Ovary (tissue), 9 donors: ENCODE results near the gene ZDHHC1. TPM values are rescaled to one million over a fixed set of nuclear protein-coding genes. Genes with fewer than 3 reads are reported as not detected.
A peak's percentile ranks its signal among the peaks of the same experiment; 100 is the strongest.

Source experiments
- DNase-seq, 5 donors: peaks; one replicate each; pipeline ENCODE4 v3.0.0-alpha.2; 2019 to 2020
- H3K27ac ChIP-seq, 2 donors: fragments of 200-600 bp; one replicate each; pipeline versions ENCODE4 v1.5.1 to v1.8.0; 2019 to 2022
- H3K27me3 ChIP-seq: fragments of 200-600 bp; one replicate; pipeline ENCODE4 v1.8.0; 2022
- H3K36me3 ChIP-seq: fragments of 200-600 bp; sonication (generic); one replicate; pipeline ENCODE4 v1.5.1; 2019
- H3K4me1 ChIP-seq: one replicate; pipeline ENCODE4 v1.8.1; 2013; ENCODE audit warnings: mild to moderate bottlenecking, moderate library complexity; ENCODE audit not compliant: insufficient read depth
- H3K4me3 ChIP-seq: fragments of 200-600 bp; sonication (generic); one replicate; pipeline ENCODE4 v1.5.1; 2017
- H3K9me3 ChIP-seq, 2 donors: fragments of 200-600 bp in 1 of 2; sonication (generic) in 1 of 2; one replicate each; pipeline versions ENCODE4 v1.5.1 to v1.8.1; 2013 to 2019; ENCODE audit warnings: mild to moderate bottlenecking in 1 of 2, moderate library complexity in 1 of 2
- EP300 ChIP-seq: sonication (generic); formaldehyde crosslinking; IDR thresholded peaks from one replicate; pipeline ENCODE4 v1.6.1; 2017; ENCODE audit warnings: antibody characterized with exemption
- POLR2A ChIP-seq: fragments of 450-650 bp; IDR thresholded peaks from one replicate; pipeline ENCODE4 v1.6.1; 2017; ENCODE audit warnings: antibody characterized with exemption, mild to moderate bottlenecking, moderate library complexity
- WGBS, 3 donors: extraction: QIAGEN DNeasy Blood & Tissue Kit in 1 of 3; methylation state at CpG; one replicate each; pipeline versions ENCODE4 v1.1.5 to v1.1.7; 2013 to 2017; 5-methylcytosine and 5-hydroxymethylcytosine counted together
- intact Hi-C, 4 donors: fragments of 100-400 bp; cut with DNase I; formaldehyde crosslinking; loops; one replicate each; pipeline versions ENCODE4 v1.11.0 to v1.15.1; 2022 to 2023
- polyA plus RNA-seq, 2 donors: library from polyadenylated mRNA; stranded (reverse); fragments of 200-250 nt in 1 of 2; fragments of 350-450 nt in 1 of 2; fragmentation: Illumina TruSeq in 1 of 2; extraction: RNeasy Lipid Tissue Mini Kit (QIAGEN cat#74804) in 1 of 2; gene quantifications; one replicate each; pipeline ENCODE4 v1.2.3, GENCODE V29; 2013 to 2014
- total RNA-seq, 7 donors: library from RNA; depleted of rRNA in 2 of 7; stranded (reverse); fragments of >200 nt in 2 of 7; fragmentation: NEBNext Ultra II Directional in 3 of 7; extraction: Animal tissue kit (Norgen Biotek cat#: 25700) in 3 of 7; gene quantifications; one replicate each; pipeline versions ENCODE4 v1.1.0 to v1.2.4, GENCODE V29; 2016 to 2023
- TF ChIP-seq, protein P1 (sequence below), 3 donors: fragments of 450-650 bp in 2 of 3; fragments of 200-600 bp in 1 of 3; IDR thresholded peaks; one replicate each; pipeline versions ENCODE4 v1.5.1 to v1.8.0; 2016 to 2022; ENCODE audit warnings: antibody characterized with exemption in 3 of 3, mild to moderate bottlenecking in 1 of 3
- donor health status: DM: no; HTN: no; CAD: no; lungs with moderate emphysema.
- donor health status: DM: no; HTN: no; CAD: no.
- donor health status: Bipolar disorder and iron deficiency.
- donor health status: DM: yes; HTN: yes; CAD: no.
- donor health status: DM: no; HTN: no; CAD: no.
- donor health status: DM: yes; HTN: yes; CAD: no.

The ZDHHC1 gene
- total and polyA plus RNA-seq, 9 donors = 1.4 to 45.5 (median 21.9) TPM

GRCh38 chr16:67437513-67437912, 21.2 kb upstream of the ZDHHC1 start:
- no peak for DNase-seq
- H3K27me3 ChIP-seq = no peaks in the 10 kb centered on the region
- H3K4me1 ChIP-seq = peaks cover 9% of the 10 kb centered on the region
- no peaks in the 10 kb centered on the region for H3K36me3 ChIP-seq
- no peak overlapping the region for H3K4me3 ChIP-seq
- intact Hi-C loops = no loop called here
- H3K9me3 ChIP-seq = no peaks in the 10 kb centered on the region
- 83 to 88% (median 84%) methylated on average over 4 of the region's 4 CpGs for WGBS, 3 donors
- TF ChIP-seq, protein P1, sequence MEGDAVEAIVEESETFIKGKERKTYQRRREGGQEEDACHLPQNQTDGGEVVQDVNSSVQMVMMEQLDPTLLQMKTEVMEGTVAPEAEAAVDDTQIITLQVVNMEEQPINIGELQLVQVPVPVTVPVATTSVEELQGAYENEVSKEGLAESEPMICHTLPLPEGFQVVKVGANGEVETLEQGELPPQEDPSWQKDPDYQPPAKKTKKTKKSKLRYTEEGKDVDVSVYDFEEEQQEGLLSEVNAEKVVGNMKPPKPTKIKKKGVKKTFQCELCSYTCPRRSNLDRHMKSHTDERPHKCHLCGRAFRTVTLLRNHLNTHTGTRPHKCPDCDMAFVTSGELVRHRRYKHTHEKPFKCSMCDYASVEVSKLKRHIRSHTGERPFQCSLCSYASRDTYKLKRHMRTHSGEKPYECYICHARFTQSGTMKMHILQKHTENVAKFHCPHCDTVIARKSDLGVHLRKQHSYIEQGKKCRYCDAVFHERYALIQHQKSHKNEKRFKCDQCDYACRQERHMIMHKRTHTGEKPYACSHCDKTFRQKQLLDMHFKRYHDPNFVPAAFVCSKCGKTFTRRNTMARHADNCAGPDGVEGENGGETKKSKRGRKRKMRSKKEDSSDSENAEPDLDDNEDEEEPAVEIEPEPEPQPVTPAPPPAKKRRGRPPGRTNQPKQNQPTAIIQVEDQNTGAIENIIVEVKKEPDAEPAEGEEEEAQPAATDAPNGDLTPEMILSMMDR (IDR thresholded peaks at IDR 0.05) = no peak
- TF ChIP-seq POLR2A (no peak), EP300 (no peak)
- H3K27ac ChIP-seq = no peak overlapping the region

DNA sequence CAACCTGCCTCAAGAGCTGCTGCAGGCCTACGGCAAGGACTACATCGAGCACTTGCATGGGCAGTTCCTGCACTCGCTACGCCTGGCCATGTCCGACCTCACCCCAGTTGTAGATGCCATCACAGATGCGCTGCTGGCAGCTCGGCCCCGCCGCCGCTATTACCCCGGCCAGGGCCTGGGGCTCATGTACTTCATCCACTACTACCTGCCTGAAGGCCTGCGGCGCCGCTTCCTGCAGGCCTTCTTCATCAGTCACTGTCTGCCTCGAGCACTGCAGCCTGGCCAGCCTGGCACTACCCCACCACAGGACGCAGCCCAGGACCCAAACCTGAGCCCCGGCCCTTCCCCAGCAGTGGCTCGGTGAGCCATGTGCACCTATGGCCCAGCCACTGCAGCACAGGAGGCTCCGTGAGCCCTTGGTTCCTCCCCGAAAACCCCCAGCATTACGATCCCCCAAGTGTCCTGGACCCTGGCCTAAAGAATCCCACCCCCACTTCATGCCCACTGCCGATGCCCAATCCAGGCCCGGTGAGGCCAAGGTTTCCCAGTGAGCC, 20.4 kb upstream of the ZDHHC1 start:
- no peak for TF ChIP-seq EP300
- 90 to 93% (median 92%) methylated on average over 23 of the region's 23 CpGs for WGBS, 3 donors
- DNase-seq = peak in 1 of 5 donors; percentile 19

GRCh38 chr16:67435758-67436164, 19.5 kb upstream of the ZDHHC1 start:
- WGBS, 3 donors = 90 to 94% (median 91%) methylated on average over 16 of the region's 16 CpGs
- no peaks in the 10 kb centered on the region for H3K9me3 ChIP-seq
- peaks cover 4% of the 10 kb centered on the region for H3K4me1 ChIP-seq
- H3K36me3 ChIP-seq = no peaks in the 10 kb centered on the region
- no peak for DNase-seq
- no peak for TF ChIP-seq POLR2A
- no peak for TF ChIP-seq EP300
- TF ChIP-seq, protein P1 (IDR thresholded peaks at IDR 0.05) = no peak
- no peak overlapping the region for H3K4me3 ChIP-seq
- intact Hi-C loops = no loop called here
- no peak overlapping the region for H3K27ac ChIP-seq
- H3K27me3 ChIP-seq = no peaks in the 10 kb centered on the region

More for the DNA sequence above, 20.4 kb upstream of the ZDHHC1 start:
- Histone ChIP-seq H3K27me3 (no peaks in the 10 kb centered on the region), H3K36me3 (no peaks in the 10 kb centered on the region), H3K4me1 (peaks cover 5% of the 10 kb centered on the region), H3K4me3 (no peak overlapping the region), H3K9me3 (no peaks in the 10 kb centered on the region), H3K27ac (no peak overlapping the region)
- intact Hi-C loops = no loop called here

DNA sequence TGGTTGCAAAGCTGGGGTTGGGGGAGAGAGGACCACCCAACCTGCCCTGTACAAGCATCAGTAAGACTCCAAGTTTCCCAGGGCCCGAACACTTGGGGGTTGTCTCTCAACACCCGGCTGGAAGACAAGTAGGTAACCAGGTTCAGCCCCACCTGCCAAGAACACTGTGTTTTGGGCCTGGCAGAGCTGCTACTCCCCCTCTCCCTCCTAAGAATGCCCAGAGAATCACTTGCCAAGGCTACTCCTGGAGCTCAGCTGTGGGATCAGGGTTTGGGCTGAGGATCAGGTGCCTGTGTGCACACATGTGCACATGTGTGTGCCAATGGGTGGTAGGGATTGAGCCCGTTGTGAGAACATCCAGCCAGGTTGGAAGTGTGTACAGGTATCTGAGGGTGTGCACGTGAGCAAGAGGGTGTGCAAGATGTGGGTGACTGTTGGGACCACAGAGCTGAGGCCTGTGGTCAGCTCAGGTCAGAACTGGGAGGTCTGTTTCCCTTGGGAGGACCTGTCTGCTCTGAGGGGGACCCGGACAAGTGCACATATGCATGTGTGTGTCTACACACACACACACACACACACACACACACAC, 16.9 kb upstream of the ZDHHC1 start:
- intact Hi-C loops = no loop called here
- Histone ChIP-seq H3K4me1 (peaks cover 4% of the 10 kb centered on the region), H3K4me3 (no peak overlapping the region), H3K27ac (no peak overlapping the region), H3K36me3 (no peaks in the 10 kb centered on the region), H3K9me3 (no peaks in the 10 kb centered on the region), H3K27me3 (no peaks in the 10 kb centered on the region)
- peak in 1 of 5 donors; percentile 19 for DNase-seq
- WGBS, 3 donors = 78 to 82% (median 79%) methylated on average over 5 of the region's 5 CpGs
- TF ChIP-seq EP300 (no peak), POLR2A (no peak)
- TF ChIP-seq, protein P1 (IDR thresholded peaks at IDR 0.05) = no peak

DNA sequence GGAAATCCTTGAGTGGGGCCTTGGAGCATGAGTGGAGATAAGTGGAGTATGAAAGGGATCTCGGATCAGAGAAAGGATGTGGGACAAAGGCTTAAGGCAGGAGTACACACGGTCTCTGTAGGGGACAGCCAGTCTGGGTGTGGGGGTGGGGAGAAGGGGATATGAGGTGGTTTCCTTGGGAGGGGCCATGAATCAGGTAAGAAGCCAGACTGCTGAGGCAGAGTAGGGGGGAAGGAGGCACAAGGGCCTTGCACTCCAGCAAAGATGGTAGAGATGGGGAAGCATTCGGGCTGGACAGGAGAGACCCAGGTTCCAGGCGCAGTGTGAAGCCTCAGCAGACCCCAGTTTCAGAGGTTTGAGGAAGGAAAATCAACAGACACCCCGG, 16.2 kb upstream of the ZDHHC1 start:
- no peak overlapping the region for H3K4me3 ChIP-seq
- H3K27ac ChIP-seq = no peak overlapping the region
- no peaks in the 10 kb centered on the region for H3K36me3 ChIP-seq
- TF ChIP-seq EP300 = no peak
- no peak for TF ChIP-seq POLR2A
- TF ChIP-seq, protein P1 (IDR thresholded peaks at IDR 0.05) = no peak
- DNase-seq = peak in 1 of 5 donors; percentile 20
- 55 to 64% (median 64%) methylated on average over 5 of the region's 5 CpGs for WGBS, 3 donors
- H3K9me3 ChIP-seq = no peaks in the 10 kb centered on the region
- H3K4me1 ChIP-seq = peaks cover 4% of the 10 kb centered on the region
- intact Hi-C loops = no loop called here
- no peaks in the 10 kb centered on the region for H3K27me3 ChIP-seq
